ENCODE results near the gene DCAF4L1.

- no peak for TF ChIP-seq GATA2 (IDR thresholded peaks at IDR 0.05; ENCODE audit: low read depth, low read length)
- TF ChIP-seq GATA3 (IDR thresholded peaks at IDR 0.05; ENCODE audit: low read depth, low read length): no peak
Measured at GRCh38 chr4:41990365-41991111, 9.0 kb downstream of the DCAF4L1 start, which contains the start of gene SLC30A9.
